NCI-H460 (cell line): ENCODE measurements around the gene SBF1. TPM values are rescaled to one million over a fixed set of nuclear protein-coding genes. Genes with fewer than 3 reads are reported as not detected.

Experiments
- DNase-seq: peaks from one replicate; pipeline ENCODE4 v3.0.0-alpha.2; 2016; ENCODE audit warnings: low read depth; ENCODE audit errors: extremely low read depth
- total RNA-seq: library from RNA; depleted of rRNA; stranded (reverse); fragments of >200 nt; shearing (Covaris generic); gene quantifications from 2 replicates; pipeline ENCODE4 v1.2.3, GENCODE V29; 2014

SBF1 gene
- total RNA-seq, 1 experiment from 2014 or later, result 37.0 TPM

- DNase-seq, result no peak
These were observed 11.9 kb upstream of the SBF1 start, which contains the start of gene MIOX for GRCh38 chr22:50486561-50487289. TSS of gene MIOX (plus strand) at chr22:50486859. CDS start at chr22:50486898, 39 bp downstream.

DNA sequence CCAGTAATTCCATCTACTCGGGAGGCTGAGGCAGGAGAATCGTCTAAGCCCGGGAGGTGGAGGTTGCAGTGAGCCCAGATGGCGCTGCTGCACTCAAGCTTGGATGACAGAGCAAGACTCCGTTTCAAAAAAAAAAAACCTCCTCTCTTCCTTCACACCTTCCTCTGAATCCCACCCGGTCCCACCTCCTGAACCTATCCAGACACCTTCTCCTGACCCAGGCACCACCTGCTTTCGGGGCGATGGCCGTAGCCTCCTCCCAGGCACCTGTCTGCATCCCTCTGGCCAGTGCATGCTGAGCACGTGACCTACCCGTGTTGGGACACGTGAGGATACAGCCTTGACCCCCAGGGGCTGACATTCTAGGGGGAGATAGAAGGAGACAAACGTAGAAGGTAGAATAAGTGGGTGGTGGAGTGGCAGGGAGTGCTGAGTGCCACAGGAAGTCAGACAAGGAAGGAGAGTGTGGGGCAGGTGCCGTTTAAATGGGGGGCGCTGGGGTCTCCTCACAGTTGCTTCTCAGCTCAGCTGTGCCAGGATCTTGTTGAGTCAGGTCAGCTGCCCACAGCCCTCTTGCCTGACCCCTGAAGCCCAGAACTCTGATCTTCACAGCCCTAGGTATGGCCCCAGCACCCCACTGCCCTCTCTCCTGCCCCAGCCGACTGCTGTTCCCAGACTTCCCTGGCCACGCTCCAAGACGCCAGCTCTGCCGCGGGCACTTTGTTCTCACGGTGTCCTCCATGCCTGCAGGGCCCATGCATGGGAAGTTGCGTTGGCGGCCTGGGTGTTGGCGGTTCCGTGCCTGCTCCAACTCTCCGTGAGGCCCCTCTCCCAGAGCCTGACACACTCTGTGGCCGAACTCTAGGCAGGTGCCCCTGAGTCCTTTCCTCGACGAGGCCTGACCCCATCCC is 10.6 kb upstream of the SBF1 start:
- no peak for DNase-seq

DNA sequence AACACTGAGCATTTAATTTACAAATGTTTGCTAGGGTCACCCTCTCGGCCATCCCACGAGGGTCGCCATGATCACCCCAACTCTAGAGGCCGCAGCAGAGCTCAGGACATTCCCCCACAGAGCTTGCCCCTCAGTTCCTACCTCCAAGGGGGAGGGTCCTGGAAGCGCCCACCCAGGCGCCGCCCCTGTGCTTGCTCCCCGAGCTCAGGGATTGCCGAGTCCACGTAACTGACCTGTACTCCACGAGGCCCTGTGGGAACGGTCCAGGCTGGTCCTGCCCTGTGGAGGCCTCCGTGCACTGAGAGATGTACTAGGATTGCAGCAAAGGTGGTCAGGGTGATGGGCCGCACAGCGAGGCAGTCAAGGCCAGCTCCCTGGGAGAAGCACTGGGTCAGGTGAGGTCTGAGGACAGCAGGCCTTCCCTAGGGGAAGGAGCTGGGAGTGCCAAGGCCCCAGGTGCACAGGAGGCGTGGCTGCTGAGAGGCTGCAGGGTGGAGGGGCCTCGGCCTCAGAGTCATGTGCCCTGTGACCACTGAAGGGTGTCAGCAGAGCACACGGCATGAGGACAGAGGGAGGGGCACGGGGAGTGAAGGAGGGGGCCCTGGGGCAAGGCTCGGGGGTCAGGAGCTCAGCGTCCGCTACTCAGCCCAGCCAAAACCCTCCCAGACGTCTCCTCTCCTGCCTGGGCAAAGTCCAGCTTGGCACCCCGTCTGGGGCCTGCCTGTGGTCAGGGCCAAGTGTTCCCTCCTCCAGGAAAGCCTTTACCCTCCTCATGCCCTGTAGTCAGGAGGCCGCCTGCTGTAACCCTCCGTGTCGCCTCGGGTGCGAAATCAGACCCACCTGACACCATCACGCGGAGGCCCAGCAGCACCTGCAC is 9.4 kb upstream of the SBF1 start:
- DNase-seq, result no peak

GRCh38 chr22:50483556-50483955 is 8.7 kb upstream of the SBF1 start:
- DNase-seq, result no peak

- DNase-seq, result no peak
These were observed 8.3 kb upstream of the SBF1 start for GRCh38 chr22:50483106-50483505.

DNA sequence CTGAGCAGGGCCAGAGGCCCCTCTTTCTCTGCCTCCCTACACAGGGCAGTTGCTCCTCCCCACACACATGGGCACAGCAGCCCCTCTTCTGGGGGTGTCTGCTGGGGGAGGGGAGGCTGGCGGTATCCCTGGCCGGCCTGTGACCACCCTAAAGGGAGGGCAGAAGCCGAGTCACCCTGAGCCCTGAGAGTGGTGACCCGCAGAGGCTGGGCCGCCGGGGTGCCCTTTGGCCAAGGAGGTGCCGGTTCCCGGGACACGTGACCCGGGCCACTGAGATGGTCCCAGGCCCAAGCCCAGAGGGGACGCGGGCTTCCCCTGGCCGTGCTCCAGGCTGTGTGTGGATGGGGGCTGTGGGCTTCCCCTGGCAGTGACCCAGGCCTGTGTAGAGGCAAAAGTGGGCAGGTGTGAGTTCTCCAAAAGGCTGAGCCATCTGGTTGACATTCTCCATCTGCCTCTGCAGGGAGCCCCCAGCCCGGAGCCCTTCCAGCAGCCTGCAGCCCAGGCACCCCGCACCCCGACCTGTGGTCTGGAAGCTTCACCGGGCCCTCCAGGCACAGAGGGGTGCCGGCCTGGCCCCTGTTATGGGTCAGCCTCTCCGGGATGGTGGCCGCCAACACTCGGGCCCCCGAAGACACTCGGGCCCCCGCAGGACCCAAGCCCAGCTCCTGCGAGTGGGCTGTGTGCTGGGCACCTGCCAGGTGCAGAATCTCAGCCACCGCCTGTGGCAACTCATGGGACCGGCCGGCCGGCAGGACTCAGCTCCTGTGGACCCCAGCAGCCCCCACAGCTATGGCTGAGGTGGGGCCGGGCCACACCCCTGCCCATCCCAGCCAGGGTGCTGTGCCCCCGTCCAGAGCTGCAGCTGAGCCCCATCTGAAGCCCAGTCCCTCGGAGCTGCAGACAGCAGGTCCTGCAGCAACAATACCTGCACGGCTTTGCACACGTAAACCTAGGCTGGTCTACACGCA is 7.6 kb upstream of the SBF1 start:
- no peak for DNase-seq

GRCh38 chr22:50481440-50482106 is 6.7 kb upstream of the SBF1 start, which contains the start of gene ADM2:
TSS of gene ADM2 (plus strand) at chr22:50481543. CDS start at chr22:50481848, 305 bp downstream.
- DNase-seq, result peak; percentile 27

DNA sequence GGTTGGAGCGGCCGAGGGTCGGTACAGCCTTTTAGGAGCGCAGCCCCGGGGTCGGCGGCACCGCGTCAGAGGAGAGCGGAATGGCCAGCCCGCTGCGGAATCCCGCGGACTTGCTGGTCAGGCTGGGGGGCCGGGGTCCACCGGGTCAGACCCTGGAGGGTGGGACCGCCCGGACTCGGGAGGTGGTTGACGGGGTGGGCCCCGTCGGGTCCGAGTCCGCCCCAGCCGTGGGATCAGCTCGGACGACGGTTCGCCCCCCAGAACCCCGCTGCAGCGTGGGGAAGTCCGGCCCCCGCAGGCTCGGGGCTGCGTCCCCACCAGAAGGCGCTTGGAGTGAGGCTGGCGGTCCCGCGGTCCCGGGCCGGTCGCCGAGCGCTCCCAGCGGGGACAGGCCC is 6.2 kb upstream of the SBF1 start:
- no peak for DNase-seq

GRCh38 chr22:50479721-50480120 is 4.9 kb upstream of the SBF1 start:
- no peak for DNase-seq

- DNase-seq, result no peak
These were observed 3.1 kb upstream of the SBF1 start for GRCh38 chr22:50477923-50478322.

DNA sequence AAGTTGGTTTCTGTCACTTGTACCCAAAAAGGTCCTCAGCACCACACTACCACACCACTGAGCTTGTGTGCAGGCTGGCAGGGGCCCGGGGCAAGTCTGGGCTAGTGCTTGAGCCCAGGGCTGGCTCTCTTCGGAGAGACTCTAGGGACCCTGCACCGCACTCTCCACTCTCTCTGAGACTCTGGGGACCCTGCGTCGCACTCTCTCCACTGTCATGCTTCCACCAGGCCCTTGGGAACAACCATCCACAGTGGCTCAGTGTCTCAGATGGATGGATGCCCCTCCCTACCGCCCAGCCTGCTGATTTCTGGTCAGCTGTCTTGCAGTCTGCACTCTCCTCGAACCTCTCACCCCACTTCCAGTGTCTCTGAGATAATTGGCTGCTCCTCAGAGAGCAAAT is 2.0 kb upstream of the SBF1 start:
- DNase-seq, result no peak

DNA sequence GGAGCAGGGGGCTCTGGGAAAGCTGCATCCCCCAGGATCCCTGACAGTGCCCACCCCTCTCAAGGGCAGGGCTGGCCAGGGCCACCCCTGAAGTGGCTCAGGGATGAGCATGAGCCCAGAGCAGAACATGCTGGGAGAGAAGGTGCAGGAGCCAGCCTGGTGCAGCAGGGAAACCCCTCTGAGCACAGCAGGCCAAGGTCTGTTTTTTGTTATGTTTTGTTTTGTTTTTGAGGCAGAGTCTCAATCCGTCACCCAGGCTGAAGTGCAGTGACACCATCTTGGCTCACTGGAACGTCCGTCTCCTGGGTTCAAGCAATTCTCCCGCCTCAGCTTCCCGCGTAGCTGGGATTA is 792 bp upstream of the SBF1 start:
- no peak for DNase-seq

DNA sequence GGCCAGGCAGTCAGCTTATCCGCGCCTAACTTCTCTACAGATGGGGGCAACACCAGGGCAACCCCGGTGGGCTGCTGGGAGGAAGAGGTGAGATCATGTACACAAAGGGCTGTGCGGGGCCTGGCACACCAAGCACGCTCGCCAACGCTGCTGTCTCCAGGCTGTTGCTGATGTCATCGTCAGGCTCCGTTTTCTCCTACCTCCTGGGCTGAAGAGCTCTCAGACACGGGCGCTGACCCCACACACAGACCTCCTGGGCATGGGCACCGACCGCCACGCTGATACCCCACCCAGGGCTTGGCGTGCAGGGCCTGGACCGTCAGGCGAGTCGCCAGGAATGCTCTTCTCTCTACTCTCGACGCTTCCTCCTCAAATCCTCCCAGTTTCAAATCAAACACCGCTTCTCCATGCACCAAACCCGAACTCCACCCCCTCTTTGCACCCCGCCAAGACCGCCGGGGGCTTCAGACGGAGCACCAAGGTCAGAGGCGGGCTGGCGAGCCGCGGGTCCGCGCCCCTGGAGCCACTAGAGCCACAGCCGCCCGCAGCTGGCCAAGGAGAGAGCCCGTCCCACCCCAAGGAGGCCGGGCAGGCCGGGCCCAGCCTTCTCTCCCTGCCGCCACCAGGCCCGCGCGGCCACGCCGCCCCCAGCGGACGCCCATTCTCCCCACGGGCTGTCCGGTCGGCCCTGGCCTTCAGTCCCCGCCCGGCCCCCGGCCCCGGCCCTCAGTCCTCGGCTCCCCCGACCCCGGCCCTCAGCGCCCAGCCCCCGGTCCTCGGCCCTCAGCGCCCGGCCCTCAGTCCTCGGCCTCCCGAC is 772 bp downstream of the SBF1 start:
- no peak for DNase-seq

GRCh38 chr22:50473088-50473487 is 1.7 kb downstream of the SBF1 start:
- no peak for DNase-seq

- no peak for DNase-seq
These were observed 2.9 kb downstream of the SBF1 start for GRCh38 chr22:50471962-50472361.

GRCh38 chr22:50471197-50471847 is 3.5 kb downstream of the SBF1 start:
- DNase-seq, result no peak

- DNase-seq, result no peak
These were observed 4.3 kb downstream of the SBF1 start for GRCh38 chr22:50470491-50470890.
